H1 (cell line): ENCODE measurements around the gene DNAJC22. TPM values are rescaled to one million over a fixed set of nuclear protein-coding genes. Genes with fewer than 3 reads are reported as not detected.

ENCODE experiments used
- CTCF ChIA-PET: fragments of 300-600 bp; sonication (Branson Sonifier 250); formaldehyde crosslinking; loops from one replicate; lab custom pipeline; 2021; ENCODE audit not compliant: partially characterized antibody; lab: Charles Lee
- POLR2A ChIA-PET: fragments of 300-600 bp; sonication (Branson Sonifier 250); formaldehyde crosslinking; loops from one replicate; lab custom pipeline; 2021; ENCODE audit warnings: inconsistent platforms; ENCODE audit not compliant: partially characterized antibody; lab: Charles Lee
- DNase-seq, 2 experiments: peaks; one replicate each; pipeline versions ENCODE4 v3.0.0 to v3.0.0-alpha.2; 2010 to 2022; ENCODE audit warnings: low spot score in 2 of 2, low read depth in 1 of 2, mixed read lengths in 1 of 2
- FAIRE-seq: peaks from 2 replicates; lab custom pipeline; 2011; peaks lifted over from hg19 to GRCh38; lab: Jason Lieb, UNC
- H2AFZ ChIP-seq: 2 replicates; pipeline ENCODE4 v1.8.1; 2012; ENCODE audit warnings: low read length, inconsistent platforms
- H2AK5ac ChIP-seq: 2 replicates; pipeline ENCODE4 v1.6.1; 2013; ENCODE audit warnings: low read depth, low read length
- H2BK120ac ChIP-seq: replicated peaks from 2 replicates; pipeline ENCODE3; 2013; ENCODE audit warnings: low read depth, low read length, inconsistent platforms
- H2BK12ac ChIP-seq: 2 replicates; pipeline ENCODE4 v1.6.1; 2013; ENCODE audit warnings: low read depth, low read length
- H2BK15ac ChIP-seq: 2 replicates; pipeline ENCODE4 v1.6.1; 2013; ENCODE audit warnings: low read length
- H2BK20ac ChIP-seq: 2 replicates; pipeline ENCODE4 v1.6.1; 2013; ENCODE audit warnings: low read length
- H2BK5ac ChIP-seq: 2 replicates; pipeline ENCODE4 v1.6.1; 2013; ENCODE audit warnings: low read depth, low read length
- H3K14ac ChIP-seq: 2 replicates; pipeline ENCODE4 v1.6.1; 2013; ENCODE audit warnings: inconsistent platforms; ENCODE audit not compliant: insufficient read length
- H3K18ac ChIP-seq: 2 replicates; pipeline ENCODE4 v1.6.1; 2013; ENCODE audit warnings: low read length; ENCODE audit errors: extremely low read depth
- H3K23ac ChIP-seq: 2 replicates; pipeline ENCODE4 v1.6.1; 2013; ENCODE audit warnings: inconsistent platforms; ENCODE audit not compliant: insufficient read length
- H3K23me2 ChIP-seq: 2 replicates; pipeline ENCODE4 v1.6.1; 2013; ENCODE audit warnings: low read depth, low read length
- H3K27ac ChIP-seq: 2 replicates; pipeline ENCODE4 v1.6.1; 2011; ENCODE audit warnings: low read depth, low read length, inconsistent platforms
- H3K27me3 ChIP-seq, 4 experiments: replicated peaks in 1 of 4; 1 replicate in 1 of 4; 2 replicates in 3 of 4; pipeline versions ENCODE4 v1.6.1 to v1.8.1; 2011 to 2013; ENCODE audit warnings: low read length in 3 of 4, mild to moderate bottlenecking in 3 of 4, inconsistent platforms in 2 of 4, mixed read lengths in 2 of 4, moderate library complexity in 1 of 4; ENCODE audit not compliant: control insufficient read depth in 3 of 4, insufficient read depth in 3 of 4; ENCODE audit errors: extremely low read depth in 1 of 4
- H3K36me3 ChIP-seq, 4 experiments: 2 replicates each; pipeline versions ENCODE4 v1.6.1 to v1.8.1; 2011 to 2013; ENCODE audit warnings: mild to moderate bottlenecking in 4 of 4, low read length in 3 of 4, moderate library complexity in 2 of 4, control low read depth in 1 of 4, inconsistent platforms in 1 of 4; ENCODE audit not compliant: insufficient read depth in 4 of 4, control insufficient read depth in 2 of 4
- H3K4ac ChIP-seq: replicated peaks from 2 replicates; pipeline ENCODE3; 2013; ENCODE audit warnings: low read length, low read depth, mixed read lengths, inconsistent platforms; ENCODE audit not compliant: insufficient read length
- H3K4me1 ChIP-seq, 4 experiments: replicated peaks in 1 of 4; 1 replicate in 1 of 4; 2 replicates in 3 of 4; pipeline versions ENCODE4 v1.6.1 to v1.8.1; 2011 to 2013; ENCODE audit warnings: low read length in 3 of 4, inconsistent platforms in 2 of 4, mixed read lengths in 1 of 4; ENCODE audit not compliant: insufficient read depth in 4 of 4, control insufficient read depth in 3 of 4
- H3K4me2 ChIP-seq, 2 experiments: 2 replicates each; pipeline versions ENCODE4 v1.6.1 to v1.8.1; 2011 to 2013; ENCODE audit warnings: low read depth in 2 of 2, low read length in 2 of 2, control low read depth in 1 of 2, inconsistent platforms in 1 of 2, mild to moderate bottlenecking in 1 of 2; ENCODE audit not compliant: insufficient read depth in 1 of 2
- H3K4me3 ChIP-seq, 4 experiments: fragments of 200-600, 300-600 bp in 1 of 4; sonication (generic), shearing (Covaris generic), sonication (Bioruptor Twin) in 1 of 4; 2 replicates each; pipeline versions ENCODE4 v1.5.1 to v1.8.1; 2011 to 2016; ENCODE audit warnings: low read length in 4 of 4, low read depth in 3 of 4, control low read depth in 2 of 4, inconsistent platforms in 2 of 4, mild to moderate bottlenecking in 2 of 4, mixed read lengths in 1 of 4, moderate library complexity in 1 of 4; ENCODE audit not compliant: insufficient read depth in 2 of 4; ENCODE audit errors: extremely low read depth in 1 of 4
- H3K56ac ChIP-seq: replicated peaks from 2 replicates; pipeline ENCODE3; 2013; ENCODE audit warnings: low read depth, mild to moderate bottlenecking, mixed read lengths, low read length, inconsistent platforms; ENCODE audit not compliant: insufficient read length
- H3K79me1 ChIP-seq: 2 replicates; pipeline ENCODE4 v1.6.1; 2013; ENCODE audit warnings: low read depth, low read length, control low read depth
- H3K79me2 ChIP-seq, 2 experiments: 2 replicates each; pipeline versions ENCODE4 v1.6.1 to v1.8.1; 2012 to 2013; ENCODE audit warnings: low read length in 2 of 2, mild to moderate bottlenecking in 2 of 2, inconsistent platforms in 1 of 2; ENCODE audit not compliant: insufficient read depth in 2 of 2, control insufficient read depth in 1 of 2
- H3K9ac ChIP-seq, 4 experiments: replicated peaks in 1 of 4; 1 replicate in 1 of 4; 2 replicates in 3 of 4; pipeline versions ENCODE4 v1.6.1 to v1.8.1; 2011 to 2013; ENCODE audit warnings: low read depth in 3 of 4, low read length in 3 of 4, control low read depth in 2 of 4, mild to moderate bottlenecking in 2 of 4, moderate library complexity in 2 of 4, inconsistent platforms in 1 of 4; ENCODE audit errors: extremely low read depth in 1 of 4
- H3K9me3 ChIP-seq, 2 experiments: 2 replicates each; pipeline versions ENCODE4 v1.6.1 to v1.8.1; 2012 to 2013; ENCODE audit warnings: mild to moderate bottlenecking in 2 of 2, moderate library complexity in 2 of 2, control low read depth in 1 of 2, inconsistent platforms in 1 of 2, low read depth in 1 of 2, low read length in 1 of 2, mixed read lengths in 1 of 2; ENCODE audit not compliant: insufficient read depth in 2 of 2
- H4K20me1 ChIP-seq, 2 experiments: replicated peaks in 1 of 2; 2 replicates each; pipeline versions ENCODE3 to v1.8.1; 2011 to 2013; ENCODE audit warnings: inconsistent platforms in 2 of 2, low read length in 2 of 2, mild to moderate bottlenecking in 1 of 2; ENCODE audit not compliant: insufficient read depth in 2 of 2, control insufficient read depth in 1 of 2
- H4K5ac ChIP-seq: 2 replicates; pipeline ENCODE4 v1.6.1; 2013; ENCODE audit warnings: low read length, low read depth, mixed read lengths, inconsistent platforms; ENCODE audit not compliant: insufficient read length
- H4K8ac ChIP-seq: 2 replicates; pipeline ENCODE4 v1.8.0; 2013; ENCODE audit warnings: mild to moderate bottlenecking, moderate library complexity, low read length, inconsistent platforms; ENCODE audit not compliant: insufficient read depth; ENCODE audit errors: extremely low read depth
- H4K91ac ChIP-seq: replicated peaks from 2 replicates; pipeline ENCODE3; 2013; ENCODE audit warnings: low read length, mixed read lengths, inconsistent platforms; ENCODE audit not compliant: insufficient read length
- BCL11A ChIP-seq, 2 experiments: IDR thresholded peaks; one replicate each; pipeline ENCODE4 v1.6.1; 2011; ENCODE audit warnings: low read depth in 2 of 2, low read length in 2 of 2, mild to moderate bottlenecking in 2 of 2
- CBX5 ChIP-seq: fragments of 300-800, 300-1000 bp; sonication (generic); IDR thresholded peaks from 2 replicates; pipeline ENCODE4 v1.7.1; 2016; ENCODE audit warnings: antibody characterized with exemption, low read length, low read depth
- CEBPB ChIP-seq: IDR thresholded peaks from 2 replicates; pipeline ENCODE4 v1.6.1; 2012; ENCODE audit warnings: low read depth, low read length
- CTCF ChIP-seq, 3 experiments: IDR thresholded peaks; 1 replicate in 2 of 3; 2 replicates in 1 of 3; pipeline versions ENCODE4 v1.5.1 to v1.6.1; 2011; ENCODE audit warnings: low read length in 3 of 3, mild to moderate bottlenecking in 3 of 3, inconsistent platforms in 2 of 3, low read depth in 1 of 3, moderate library complexity in 1 of 3; ENCODE audit not compliant: insufficient read depth in 1 of 3; ENCODE audit errors: control extremely low read depth in 1 of 3
- EP300 ChIP-seq, 2 experiments: IDR thresholded peaks; 1 replicate in 1 of 2; 2 replicates in 1 of 2; pipeline ENCODE4 v1.6.1; 2011 to 2012; ENCODE audit warnings: low read depth in 2 of 2, low read length in 2 of 2, mild to moderate bottlenecking in 2 of 2, borderline replicate concordance in 1 of 2, inconsistent platforms in 1 of 2, moderate library complexity in 1 of 2
- EZH2 ChIP-seq: fragments of 200-600 bp; sonication (generic); IDR thresholded peaks from 2 replicates; pipeline ENCODE4 v1.7.1; 2012; ENCODE audit warnings: low read depth, mild to moderate bottlenecking, moderate library complexity, low read length, inconsistent platforms; ENCODE audit not compliant: severe bottlenecking
- FOSL1 ChIP-seq: IDR thresholded peaks from 2 replicates; pipeline ENCODE4 v1.6.1; 2011; ENCODE audit warnings: mild to moderate bottlenecking, low read depth, low read length, moderate library complexity; ENCODE audit not compliant: insufficient read depth
- KDM1A ChIP-seq: fragments of 200-600, 300-600 bp; sonication (generic); IDR thresholded peaks from 2 replicates; pipeline ENCODE4 v1.7.1; 2016; ENCODE audit warnings: mild to moderate bottlenecking, low read length, borderline replicate concordance
- TBP ChIP-seq: IDR thresholded peaks from 2 replicates; pipeline ENCODE4 v1.6.1; 2011; ENCODE audit warnings: low read depth, low read length, improper control_type of control experiment
- TCF12 ChIP-seq: IDR thresholded peaks from 2 replicates; pipeline ENCODE4 v1.6.1; 2011; ENCODE audit warnings: low read depth, mild to moderate bottlenecking, low read length
- YY1 ChIP-seq: IDR thresholded peaks from 2 replicates; pipeline ENCODE4 v1.6.1; 2011; ENCODE audit warnings: low read depth, mild to moderate bottlenecking, low read length
- WGBS, 2 experiments: shearing (Covaris generic) in 1 of 2; methylation state at CpG; one replicate each; pipeline versions ENCODE4 v1.1.6 to v1.1.7; 2013 to 2015; ENCODE audit warnings: low lambda C conversion rate in 2 of 2, mixed read lengths in 2 of 2, inconsistent platforms in 1 of 2, low coverage in 1 of 2, missing lambda C conversion rate in 1 of 2; ENCODE audit not compliant: insufficient replicate concordance in 2 of 2, insufficient coverage in 1 of 2, insufficient read length in 1 of 2; ENCODE audit errors: extremely low coverage in 1 of 2, missing lambda C conversion rate in 1 of 2; 5-methylcytosine and 5-hydroxymethylcytosine counted together
- polyA plus RNA-seq, 7 experiments: library from polyadenylated mRNA; depleted of rRNA in 3 of 7; stranded (reverse) in 5 of 7; unstranded in 2 of 7; fragments of >200 nt in 5 of 7; fragments of 200-250 nt in 2 of 7; gene quantifications; 1 replicate in 5 of 7; 2 replicates in 1 of 7; 4 replicates in 1 of 7; pipeline versions ENCODE4 v1.2.1 to v1.2.3, GENCODE V29; 2011 to 2013; ENCODE audit warnings: missing spikeins in 2 of 7, mixed read lengths in 2 of 7
- total RNA-seq: library from RNA; stranded (reverse); fragmentation: NEBNext Ultra II Directional; extraction: Animal tissue kit (Norgen Biotek cat#: 25700); gene quantifications from 2 replicates; pipeline ENCODE4 v1.2.1, GENCODE V29; 2021

DNAJC22 gene
- total and polyA plus RNA-seq, 2 of the 8 experiments (the other 6 are each of a cell fraction or from before 2014, with no cell fraction given), result 0.20 to 0.39 TPM

- H3K27me3 ChIP-seq, result 0 out of 7 replicates have a peak, but pooled peaks cover 0 to 1% (median 0%) of the 10 kb centered on the region in 4 experiments
- H3K4me2 ChIP-seq, result no peak overlapping the region
- no peak overlapping the region for H3K18ac ChIP-seq
- H3K4me3 ChIP-seq, result no peak overlapping the region
- H2BK15ac ChIP-seq, result no peak overlapping the region
- no peak overlapping the region for H2BK12ac ChIP-seq
- 0 out of 2 replicates have a peak, but pooled peaks cover 3% of the 10 kb centered on the region for H3K79me1 ChIP-seq
- H3K4me1 ChIP-seq, result peaks cover 0 to 8% (median 2%) of the 10 kb centered on the region in 4 experiments; a peak in 3 of 7 replicates
- H3K36me3 ChIP-seq, result no peaks in the 10 kb centered on the region
- no peak overlapping the region for H4K91ac ChIP-seq
- peaks cover 0 to 1% of the 10 kb centered on the region in 2 experiments for H4K20me1 ChIP-seq
- H2AK5ac ChIP-seq, result no peak overlapping the region
- 90% methylated on average over 6 of the region's 6 CpGs; no CpG with 5 or more reads in 1 of the 2 experiments for WGBS, 2 experiments
- no peak overlapping the region for H4K8ac ChIP-seq
- no peak overlapping the region for H2BK20ac ChIP-seq
- FAIRE-seq (no peak), DNase-seq (no peak)
- ChIA-PET POLR2A (interaction anchor here (1.5 kb wide), 1 partner anchor 12 kb away, joined by 6 read pairs; no protein-coding TSS in a partner anchor), CTCF (interaction anchor here (1.0 to 26.7 kb wide), 11 partner anchors 13 to 210 kb away, joined by 3 to 538 read pairs (median 4); partner anchors contain the start of gene DNAJC22)
- H2AFZ ChIP-seq, result no peak overlapping the region
- no peak overlapping the region for H3K56ac ChIP-seq
- H3K9me3 ChIP-seq, result no peaks in the 10 kb centered on the region
- H3K9ac ChIP-seq, result no peak overlapping the region
- no peak overlapping the region for H2BK120ac ChIP-seq
- H4K5ac ChIP-seq, result no peak overlapping the region
- no peak overlapping the region for H3K27ac ChIP-seq
- H2BK5ac ChIP-seq, result no peak overlapping the region
- H3K4ac ChIP-seq, result no peak overlapping the region
- H3K14ac ChIP-seq, result no peak overlapping the region
- H3K23ac ChIP-seq, result no peak overlapping the region
- peaks cover 9% of the 10 kb centered on the region for H3K23me2 ChIP-seq
- peaks cover 4 to 59% of the 10 kb centered on the region in 2 experiments for H3K79me2 ChIP-seq
- no peak for TF ChIP-seq TBP
- no peak for TF ChIP-seq YY1
- no peak for TF ChIP-seq CBX5
- no peak for TF ChIP-seq CTCF (IDR thresholded peaks at IDR 0.05; ENCODE audit: control extremely low read depth in 1 of 3, insufficient read depth in 1 of 3, low read depth in 1 of 3, low read length in 3 of 3)
- no peak for TF ChIP-seq TCF12
- no peak for TF ChIP-seq FOSL1
- no peak for TF ChIP-seq KDM1A
- TF ChIP-seq EZH2, result no peak
- TF ChIP-seq EP300 (IDR thresholded peaks at IDR 0.05; ENCODE audit: borderline replicate concordance in 1 of 2, low read depth in 2 of 2, low read length in 2 of 2), result no peak
- no peak for TF ChIP-seq CEBPB
- no peak for TF ChIP-seq BCL11A (IDR thresholded peaks at IDR 0.05; ENCODE audit: low read depth in 2 of 2, low read length in 2 of 2)
These were observed 23.9 kb downstream of the DNAJC22 start for GRCh38 chr12:49370539-49370938.
